OCI-LY3 (cell line): Measurements from ENCODE around the gene GPR183.

ENCODE experiments used
- CTCF ChIP-seq: fragments of 200-600, 300-600 bp; sonication (generic); IDR thresholded peaks from 2 replicates; pipeline ENCODE4 v1.5.1; 2014; ENCODE audit warnings: antibody characterized with exemption, low read length, low read depth
- EZH2phosphoT487 ChIP-seq: fragments of 200-600 bp; shearing (Covaris generic); IDR thresholded peaks from 2 replicates; pipeline ENCODE4 v1.6.1; 2018; ENCODE audit warnings: antibody characterized with exemption, mixed run types, low read depth

GRCh38 chr13:99289674-99290337 lies 17.4 kb downstream of the GPR183 start:
- TF ChIP-seq EZH2phosphoT487 (no peak), CTCF (no peak)
